ENCODE data around the gene CISD2. TPM values are rescaled to one million over a fixed set of nuclear protein-coding genes. Genes with fewer than 3 reads are reported as not detected.

Gene CISD2
- total and polyA plus RNA-seq, 2 of the 4 experiments (the other 2 are of a cell fraction) = 7.0 to 14.4 TPM

DNA sequence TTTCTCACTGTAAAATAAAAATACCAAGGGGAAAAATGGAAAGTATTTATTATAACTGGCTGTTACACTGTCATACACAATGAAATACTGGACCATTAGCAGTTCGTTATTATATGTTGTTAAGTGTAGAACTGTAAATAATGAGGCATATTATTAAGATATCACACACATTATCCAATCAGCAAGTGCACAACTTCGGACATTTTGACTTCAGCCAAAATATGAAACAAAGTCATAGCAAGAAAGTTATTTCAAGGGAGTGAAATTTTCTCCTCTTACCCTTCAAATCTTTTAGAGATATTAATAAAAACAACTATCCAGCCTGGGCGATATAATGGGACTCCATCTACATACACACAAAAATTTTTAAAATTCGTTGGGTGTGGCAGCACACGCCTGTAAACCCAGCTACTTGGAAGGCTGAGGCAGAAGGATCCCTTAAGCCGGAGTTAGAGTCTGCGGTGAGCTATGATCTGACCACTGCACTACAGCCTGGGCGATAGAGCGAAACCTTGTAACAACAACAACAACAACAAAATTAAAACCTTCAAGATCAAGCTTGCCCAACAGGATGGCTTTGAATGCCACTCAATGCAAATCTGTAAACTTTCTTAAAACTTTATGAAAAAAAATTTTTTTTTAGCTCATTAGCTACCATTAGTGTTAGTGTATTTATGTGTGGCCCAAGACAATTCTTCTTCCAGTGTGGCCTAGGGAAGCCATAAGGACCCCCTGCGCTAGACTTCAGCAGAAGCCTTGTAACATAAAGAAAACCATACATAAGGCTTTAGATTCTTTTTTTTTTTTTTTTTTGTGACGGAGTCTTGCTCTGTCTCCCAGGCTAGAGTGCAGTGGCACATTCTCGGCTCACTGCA is 1.3 kb upstream of the CISD2 start (continued):
- TF ChIP-seq NFE2L2 (IDR thresholded peaks at IDR 0.05; ENCODE audit: low read depth, low read length) (no peak), FOS (IDR thresholded peaks at IDR 0.05; ENCODE audit: low read depth, low read length) (no peak)

DNA sequence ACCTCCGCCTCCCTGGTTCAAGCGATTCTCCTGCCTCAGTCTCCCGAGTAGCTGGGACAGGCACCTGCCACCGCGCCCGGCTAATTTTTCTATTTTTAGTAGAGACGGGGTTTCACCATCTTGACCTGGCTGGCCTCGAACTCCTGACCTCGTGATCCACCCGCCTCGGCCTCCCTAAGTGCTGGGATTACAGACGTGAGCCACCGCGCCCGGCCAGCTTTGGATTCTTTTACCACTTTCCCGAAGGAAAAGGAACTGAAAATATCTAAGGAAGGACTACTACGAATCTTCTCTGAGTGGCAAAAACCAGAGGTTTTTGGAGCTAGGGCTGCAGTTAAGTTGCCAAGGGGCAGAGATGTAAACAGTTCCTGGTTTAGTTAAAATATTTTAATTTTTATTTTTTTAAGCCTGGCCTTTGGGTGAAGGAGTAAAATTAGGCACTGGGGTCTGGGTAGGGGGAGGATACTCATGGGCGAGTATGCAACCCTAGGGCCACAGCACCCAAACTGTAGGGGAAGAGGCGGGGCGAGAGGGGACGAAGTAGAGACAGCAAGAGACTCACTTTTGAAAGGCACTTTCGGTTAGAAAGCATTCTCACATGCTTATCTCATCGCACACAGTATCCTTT is 525 bp upstream of the CISD2 start:
- H2AFZ ChIP-seq (replicated peaks; ENCODE audit: low read length, poor library complexity) = peak overlapping the region; percentile 98
- H3K4me1 ChIP-seq (ENCODE audit: control insufficient read depth, insufficient read depth, low read length) = no peaks in the 10 kb centered on the region
- CTCF ChIA-PET = interaction anchor here (0.6 kb wide), 1 partner anchor 156 kb away, joined by 3 read pairs; no protein-coding TSS in a partner anchor
- peak overlapping the region; percentile 68 for H3K27ac ChIP-seq (ENCODE audit: insufficient read depth, low read length)
- no peaks in the 10 kb centered on the region for H3K27me3 ChIP-seq (ENCODE audit: control insufficient read depth, insufficient read depth, low read length)
- peak overlapping the region; percentile 21; the same call in 1 of the 2 replicates for H3K18ac ChIP-seq (ENCODE audit: low read depth, low read length)
- H3K4me3 ChIP-seq (ENCODE audit: insufficient read depth, low read depth, low read length) = peak overlapping the region; percentile 81
- H3K9ac ChIP-seq (ENCODE audit: low read depth, low read length) = peak overlapping the region; percentile 83
- peak overlapping the region; percentile 71 for H3K4me2 ChIP-seq (ENCODE audit: low read depth, low read length)
- H4K91ac ChIP-seq (ENCODE audit: insufficient read depth, low read depth, low read length) = peak overlapping the region; percentile 53
- peak overlapping the region; percentile 74 for H3K56ac ChIP-seq (ENCODE audit: extremely low read depth, insufficient read depth, low read length)
- WGBS, 2 experiments (ENCODE audit: extremely low coverage in 2 of 2, insufficient read length in 1 of 2) = 70% methylated on average over 2 of the region's 23 CpGs; no CpG with 5 or more reads in 1 of the 2 experiments
- H3K36me3 ChIP-seq (ENCODE audit: control insufficient read depth, insufficient read depth, low read length) = no peaks in the 10 kb centered on the region
- H2BK15ac ChIP-seq (ENCODE audit: low read depth, low read length) = 0 out of 3 replicates have a peak overlapping the region, but pooled peaks have one; percentile 11
- peak overlapping the region; percentile 81 to 94 for H4K8ac ChIP-seq (ENCODE audit: low read depth in 2 of 2, low read length in 2 of 2)
- peak overlapping the region; percentile 91 for H2AK9ac ChIP-seq (replicated peaks; ENCODE audit: low read depth, low read length, poor library complexity)
- no TSS peak for BruUV-seq (replicated peaks)
- peak overlapping the region; percentile 26 for H3K23ac ChIP-seq (ENCODE audit: low read depth, low read length)
- H4K5ac ChIP-seq (ENCODE audit: low read depth, low read length) = peak overlapping the region; percentile 48; the same call in 1 of the 2 replicates
- H3K9me3 ChIP-seq (ENCODE audit: control insufficient read depth, insufficient read depth, low read length) = no peaks in the 10 kb centered on the region
- DNase-seq = no peak
- peak overlapping the region; percentile 53 for H3K14ac ChIP-seq (replicated peaks; ENCODE audit: low read depth, low read length)
- intact Hi-C loops (cut with micrococcal nuclease) (loop anchor here (2.0 to 5.0 kb wide), 2 partner anchors 141 to 246 kb away; no protein-coding TSS in a partner anchor), in situ Hi-C loops (cut with MboI; ENCODE audit: low sequenced_read_pairs) (no loop called here), dilution Hi-C loops (cut with HindIII; ENCODE audit: low sequenced_read_pairs, unreplicated experiment) (no loop called here)
- peak overlapping the region; percentile 66 for H2BK5ac ChIP-seq (ENCODE audit: low read depth, low read length, poor library complexity, severe bottlenecking)
- peak overlapping the region; percentile 37 for H3K4ac ChIP-seq (ENCODE audit: low read depth, low read length)
- no peak overlapping the region for H2BK20ac ChIP-seq (ENCODE audit: low read depth, low read length)
- H3K79me1 ChIP-seq (ENCODE audit: low read depth in 1 of 2, low read length in 2 of 2) = peaks cover 14 to 26% of the 10 kb centered on the region in 2 experiments
- no peaks in the 10 kb centered on the region for H4K20me1 ChIP-seq (ENCODE audit: insufficient read depth, low read length)
- peak overlapping the region; percentile 21; the same call in 1 of the 2 replicates for H2BK120ac ChIP-seq (ENCODE audit: low read depth, low read length)
- H3K9me1 ChIP-seq (ENCODE audit: insufficient read depth, low read length) = no peaks in the 10 kb centered on the region
- peak; percentile 36 for ATAC-seq (ENCODE audit: low read depth)
- H2AK5ac ChIP-seq (ENCODE audit: low read depth, low read length) = no peak overlapping the region; the same call in 1 of the 2 replicates
- POLR2A ChIA-PET (ENCODE audit: unreplicated experiment) = no interaction called here
- TF ChIP-seq RCOR1 (IDR thresholded peaks at IDR 0.05; ENCODE audit: insufficient replicate concordance, low read length) = no peak
- TF ChIP-seq NFE2L2 (IDR thresholded peaks at IDR 0.05; ENCODE audit: low read depth, low read length) = no peak
- TF ChIP-seq MAZ (IDR thresholded peaks at IDR 0.05; ENCODE audit: borderline replicate concordance, low read depth, low read length) = no peak
- no peak for TF ChIP-seq RFX5 (IDR thresholded peaks at IDR 0.05; ENCODE audit: low read depth, low read length)
- TF ChIP-seq, protein P1, sequence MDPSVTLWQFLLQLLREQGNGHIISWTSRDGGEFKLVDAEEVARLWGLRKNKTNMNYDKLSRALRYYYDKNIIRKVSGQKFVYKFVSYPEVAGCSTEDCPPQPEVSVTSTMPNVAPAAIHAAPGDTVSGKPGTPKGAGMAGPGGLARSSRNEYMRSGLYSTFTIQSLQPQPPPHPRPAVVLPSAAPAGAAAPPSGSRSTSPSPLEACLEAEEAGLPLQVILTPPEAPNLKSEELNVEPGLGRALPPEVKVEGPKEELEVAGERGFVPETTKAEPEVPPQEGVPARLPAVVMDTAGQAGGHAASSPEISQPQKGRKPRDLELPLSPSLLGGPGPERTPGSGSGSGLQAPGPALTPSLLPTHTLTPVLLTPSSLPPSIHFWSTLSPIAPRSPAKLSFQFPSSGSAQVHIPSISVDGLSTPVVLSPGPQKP (IDR thresholded peaks at IDR 0.05; ENCODE audit: borderline replicate concordance, low read depth, low read length) = no peak
- TF ChIP-seq POLR2A (IDR thresholded peaks at IDR 0.05; ENCODE audit: low read depth, low read length) = no peak
- TF ChIP-seq MAFK (IDR thresholded peaks at IDR 0.05; ENCODE audit: low read depth, low read length) = no peak
- TF ChIP-seq, protein P2, sequence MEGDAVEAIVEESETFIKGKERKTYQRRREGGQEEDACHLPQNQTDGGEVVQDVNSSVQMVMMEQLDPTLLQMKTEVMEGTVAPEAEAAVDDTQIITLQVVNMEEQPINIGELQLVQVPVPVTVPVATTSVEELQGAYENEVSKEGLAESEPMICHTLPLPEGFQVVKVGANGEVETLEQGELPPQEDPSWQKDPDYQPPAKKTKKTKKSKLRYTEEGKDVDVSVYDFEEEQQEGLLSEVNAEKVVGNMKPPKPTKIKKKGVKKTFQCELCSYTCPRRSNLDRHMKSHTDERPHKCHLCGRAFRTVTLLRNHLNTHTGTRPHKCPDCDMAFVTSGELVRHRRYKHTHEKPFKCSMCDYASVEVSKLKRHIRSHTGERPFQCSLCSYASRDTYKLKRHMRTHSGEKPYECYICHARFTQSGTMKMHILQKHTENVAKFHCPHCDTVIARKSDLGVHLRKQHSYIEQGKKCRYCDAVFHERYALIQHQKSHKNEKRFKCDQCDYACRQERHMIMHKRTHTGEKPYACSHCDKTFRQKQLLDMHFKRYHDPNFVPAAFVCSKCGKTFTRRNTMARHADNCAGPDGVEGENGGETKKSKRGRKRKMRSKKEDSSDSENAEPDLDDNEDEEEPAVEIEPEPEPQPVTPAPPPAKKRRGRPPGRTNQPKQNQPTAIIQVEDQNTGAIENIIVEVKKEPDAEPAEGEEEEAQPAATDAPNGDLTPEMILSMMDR (conservative IDR thresholded peaks at IDR 0.05; ENCODE audit: low read depth, low read length) = no peak
- TF ChIP-seq MXI1 (IDR thresholded peaks at IDR 0.05; ENCODE audit: borderline replicate concordance, low read depth, low read length) = no peak
- no peak for TF ChIP-seq CHD1 (IDR thresholded peaks at IDR 0.05; ENCODE audit: low read depth, low read length)
- TF ChIP-seq FOS (IDR thresholded peaks at IDR 0.05; ENCODE audit: low read depth, low read length) = no peak
